H54 (cell line): ENCODE data around the gene SLC35B1.
"Not testable (repeated sequence)": the region's sequence is repeated elsewhere in the genome, so short reads cannot be mapped to it uniquely, and the experiment has no call there.

Experiments used
- DNase-seq: peaks from one replicate; pipeline ENCODE4 v3.0.0; 2011; ENCODE audit warnings: low spot score, mixed read lengths; ENCODE audit not compliant: insufficient read length
- FAIRE-seq: peaks from 3 replicates; lab custom pipeline; 2011; peaks lifted over from hg19 to GRCh38; lab: Jason Lieb, UNC
- POLR2A ChIP-seq: IDR thresholded peaks from 2 replicates; pipeline ENCODE4 v1.6.1; 2011; ENCODE audit warnings: low read depth, mild to moderate bottlenecking, low read length

SLC35B1 gene

GRCh38 chr17:49728425-49728824 lies 20.7 kb upstream of the SLC35B1 start:
- DNase-seq, result no peak
- no peak for TF ChIP-seq POLR2A
- no peak for FAIRE-seq

- DNase-seq (no peak), FAIRE-seq (no peak)
- no peak for TF ChIP-seq POLR2A
Observed at GRCh38 chr17:49727380-49727779, 19.6 kb upstream of the SLC35B1 start.

GRCh38 chr17:49725452-49726130 lies 17.8 kb upstream of the SLC35B1 start:
- FAIRE-seq, result no peak
- DNase-seq, result no peak
- no peak for TF ChIP-seq POLR2A

GRCh38 chr17:49724552-49724951 lies 16.8 kb upstream of the SLC35B1 start:
- FAIRE-seq, DNase-seq: not testable (repeated sequence)

DNA sequence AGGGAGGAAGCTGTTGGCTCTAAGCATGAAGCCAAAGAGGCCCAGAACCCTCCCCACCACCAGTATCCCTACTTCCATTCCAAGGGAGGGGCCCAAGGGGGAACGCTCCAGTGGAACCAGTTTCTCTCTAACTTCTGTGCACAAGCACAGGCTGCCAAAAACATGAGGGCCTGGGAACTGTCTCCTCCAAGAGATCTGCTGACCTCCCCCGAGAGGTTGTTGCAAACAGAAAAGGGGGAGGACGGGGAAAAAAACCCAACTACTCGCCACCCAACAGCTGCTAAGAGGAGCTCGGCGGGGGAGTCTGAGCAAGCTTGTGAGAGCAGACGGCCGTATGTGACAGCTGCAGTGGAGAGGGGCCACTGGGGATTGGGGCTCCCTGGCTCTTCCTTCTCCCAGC lies 15.7 kb upstream of the SLC35B1 start:
- no peak for DNase-seq

DNA sequence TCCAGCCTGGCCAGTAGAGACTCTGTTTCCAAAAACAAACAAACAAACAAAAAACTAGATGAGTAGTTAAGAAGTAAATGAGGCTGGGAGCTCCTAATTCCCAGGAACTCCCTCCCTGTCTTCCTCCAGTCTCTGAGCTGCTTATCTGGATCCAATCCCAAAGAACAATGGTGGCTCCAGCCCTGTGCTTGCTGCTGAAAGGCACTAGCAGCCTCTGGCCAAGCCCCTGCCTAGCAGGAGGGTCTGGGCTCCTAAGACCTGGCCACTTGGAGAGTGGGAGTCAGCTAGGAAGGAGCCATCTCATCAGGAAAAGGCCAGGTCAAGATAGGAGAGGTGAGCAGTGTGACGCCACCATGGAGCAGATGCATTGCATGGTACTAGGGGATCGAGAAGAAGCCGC lies 14.3 kb upstream of the SLC35B1 start:
- FAIRE-seq (no peak), DNase-seq (no peak)
- no peak for TF ChIP-seq POLR2A

More for the DNA sequence above, 15.7 kb upstream of the SLC35B1 start:
- TF ChIP-seq POLR2A, result no peak
- no peak for FAIRE-seq

DNA sequence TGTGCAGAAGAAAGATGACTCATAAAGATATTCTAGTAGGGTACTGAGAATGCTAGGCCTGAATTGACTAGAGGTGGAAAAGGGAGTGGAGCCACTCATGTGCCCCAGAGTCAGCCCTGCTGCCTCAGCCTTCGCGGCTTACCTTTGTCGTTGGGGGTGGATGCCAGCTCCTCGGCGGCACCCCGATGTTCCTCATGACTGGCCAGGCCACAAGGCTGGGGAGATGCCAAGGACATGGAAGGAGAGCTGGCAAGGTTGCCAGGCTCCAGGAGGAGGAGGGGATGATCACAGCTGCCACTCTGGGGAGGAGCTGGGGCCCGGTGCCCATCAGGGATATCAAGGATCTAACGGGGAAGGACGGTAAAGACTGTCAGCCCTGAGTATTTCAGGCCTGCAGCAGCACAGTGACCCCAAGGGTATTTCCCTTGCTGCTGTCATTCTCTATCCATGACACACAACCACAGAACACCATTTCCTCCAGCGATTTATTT lies 9.7 kb upstream of the SLC35B1 start:
- DNase-seq, result no peak
- no peak for FAIRE-seq
- no peak for TF ChIP-seq POLR2A

DNA sequence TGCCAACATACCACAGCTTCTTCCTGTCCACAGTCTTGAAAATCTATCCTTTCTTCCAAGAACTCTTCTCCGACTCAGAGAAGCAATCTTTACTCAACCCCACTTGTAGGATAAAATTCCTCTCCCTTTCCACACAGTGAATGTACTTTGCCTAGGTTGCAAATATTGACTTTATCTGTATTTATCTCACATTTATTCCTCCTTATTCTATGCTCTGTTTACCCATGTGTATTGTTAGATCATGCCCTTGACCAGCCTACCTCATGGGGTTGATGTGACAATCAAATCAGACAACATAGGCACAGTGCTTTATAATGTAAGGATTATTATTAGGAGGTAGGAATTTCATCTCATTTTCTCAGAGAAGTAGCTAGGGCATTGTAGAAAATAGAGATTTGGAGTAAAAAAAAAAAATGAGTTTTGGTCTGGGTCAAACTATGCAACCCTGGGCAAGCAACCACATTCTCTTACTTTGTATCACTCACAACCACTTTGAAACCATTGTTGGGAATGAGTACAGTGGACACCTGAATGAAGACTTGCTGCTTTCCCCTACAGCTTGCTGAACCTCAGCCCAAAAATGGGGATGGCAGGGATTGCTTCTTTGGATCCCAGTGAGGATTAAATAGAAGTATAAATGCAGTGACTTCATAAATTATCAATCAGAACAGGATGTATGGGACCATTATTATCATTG lies 9.1 kb upstream of the SLC35B1 start:
- FAIRE-seq (no peak), DNase-seq (no peak)
- no peak for TF ChIP-seq POLR2A

- FAIRE-seq (no peak), DNase-seq (no peak)
- no peak for TF ChIP-seq POLR2A
Observed at GRCh38 chr17:49715717-49716279, 8.0 kb upstream of the SLC35B1 start.

GRCh38 chr17:49715216-49715615 lies 7.5 kb upstream of the SLC35B1 start:
- TF ChIP-seq POLR2A, result no peak
- DNase-seq (no peak), FAIRE-seq (no peak)

DNA sequence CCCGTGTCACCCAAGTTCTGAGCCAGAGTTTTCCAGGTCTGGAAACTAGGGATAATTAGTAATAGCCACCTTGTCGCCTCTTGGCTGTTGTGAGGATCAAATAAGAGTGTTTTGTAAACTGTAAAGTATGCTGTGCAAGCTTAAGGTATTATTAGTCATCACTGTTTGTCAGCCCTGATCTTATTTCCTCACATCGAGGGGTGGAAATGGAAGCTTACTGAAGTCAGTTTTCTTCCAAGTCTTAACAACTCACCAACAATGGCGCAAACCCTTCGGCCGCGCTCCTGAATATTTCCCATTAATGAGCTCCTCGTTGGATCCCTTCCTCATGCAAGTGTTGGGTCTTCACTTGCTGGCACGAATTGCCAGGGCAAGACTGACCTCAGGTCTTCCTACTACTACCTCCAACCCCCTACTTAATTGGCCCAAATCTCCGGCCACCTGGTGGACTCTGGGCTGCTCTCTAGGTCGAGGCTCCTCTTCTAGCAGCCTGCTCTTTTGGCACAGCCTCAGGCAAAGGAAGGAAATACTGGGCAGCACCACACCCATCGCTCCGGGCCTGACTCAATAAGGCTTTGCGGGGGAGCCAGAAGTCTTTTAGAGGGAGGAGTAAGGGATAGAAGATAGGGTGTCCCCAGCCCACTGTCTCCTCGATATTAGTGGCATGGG lies 885 bp upstream of the SLC35B1 start:
- no peak for FAIRE-seq
- no peak for TF ChIP-seq POLR2A
- DNase-seq, result no peak

GRCh38 chr17:49707246-49707607 lies 537 bp downstream of the SLC35B1 start:
- TF ChIP-seq POLR2A, result no peak
- FAIRE-seq (no peak), DNase-seq (no peak)

- FAIRE-seq, result no peak
- no peak for TF ChIP-seq POLR2A
- no peak for DNase-seq
Observed at GRCh38 chr17:49705254-49705653, 2.5 kb downstream of the SLC35B1 start.
